Measurements from ENCODE around the gene FAM83G.

GRCh38 chr17:19001907-19002590 is 2.5 kb downstream of the FAM83G start:
- TF ChIP-seq CTCF (IDR thresholded peaks at IDR 0.05) (no peak), POLR2A (IDR thresholded peaks at IDR 0.05) (no peak)
